NOMO-1 (cell line): Measurements from ENCODE around the gene HSD17B7.

ENCODE experiments used
- DNase-seq, 2 experiments: peaks; one replicate each; lab custom pipeline; 2025; ENCODE audit not compliant: unreplicated experiment in 2 of 2; lab: John Stamatoyannopoulos, UW

Gene HSD17B7

GRCh38 chr1:162855461-162856150, 65.1 kb downstream of the HSD17B7 start:
- DNase-seq, result no peak

- no peak for DNase-seq
These were observed 65.8 kb downstream of the HSD17B7 start for GRCh38 chr1:162856260-162856659.

GRCh38 chr1:162857850-162858249, 67.3 kb downstream of the HSD17B7 start:
- DNase-seq, result no peak

- DNase-seq, result no peak
These were observed 68.7 kb downstream of the HSD17B7 start for GRCh38 chr1:162859191-162859590.

DNA sequence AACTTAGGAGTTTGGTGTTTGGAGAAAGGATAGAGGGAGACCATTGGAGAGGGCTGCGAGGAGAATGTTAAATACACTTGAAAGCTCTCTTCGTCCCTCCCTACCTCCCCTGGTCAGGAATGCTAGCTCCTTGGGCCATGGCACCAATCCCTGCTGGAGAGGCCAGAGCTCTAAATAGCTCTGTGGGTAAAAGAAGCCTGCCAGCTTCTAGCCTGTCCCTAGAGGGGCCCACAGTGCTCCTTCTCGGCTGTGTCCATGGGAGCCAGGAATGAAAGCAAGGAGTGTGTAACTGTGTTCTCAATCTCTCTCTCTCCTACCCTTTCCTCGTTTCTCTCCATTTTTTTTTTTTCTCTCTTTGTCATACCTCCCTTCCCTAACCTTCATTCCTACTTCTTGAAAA, 70.6 kb downstream of the HSD17B7 start, which contains the start of gene CCDC190:
TSS of gene CCDC190 (minus strand) at position 75 of the 400 bp plus-strand sequence. CDS start 1,529 bp downstream, outside the sequence.
- no peak for DNase-seq

GRCh38 chr1:162861625-162862024, 71.1 kb downstream of the HSD17B7 start:
- DNase-seq, result no peak
